GM21381 (cell line): ENCODE data around the gene RTP5.

Experiments used
- ATAC-seq: cut with Tn5 transposase; IDR thresholded peaks from one replicate; pipeline ENCODE4 v1.9.1; 2021; ENCODE audit warnings: mild to moderate bottlenecking, moderate library complexity; ENCODE audit not compliant: unreplicated experiment

RTP5 gene

GRCh38 chr2:241885946-241886643 lies 16.6 kb downstream of the RTP5 start:
- ATAC-seq: no peak

DNA sequence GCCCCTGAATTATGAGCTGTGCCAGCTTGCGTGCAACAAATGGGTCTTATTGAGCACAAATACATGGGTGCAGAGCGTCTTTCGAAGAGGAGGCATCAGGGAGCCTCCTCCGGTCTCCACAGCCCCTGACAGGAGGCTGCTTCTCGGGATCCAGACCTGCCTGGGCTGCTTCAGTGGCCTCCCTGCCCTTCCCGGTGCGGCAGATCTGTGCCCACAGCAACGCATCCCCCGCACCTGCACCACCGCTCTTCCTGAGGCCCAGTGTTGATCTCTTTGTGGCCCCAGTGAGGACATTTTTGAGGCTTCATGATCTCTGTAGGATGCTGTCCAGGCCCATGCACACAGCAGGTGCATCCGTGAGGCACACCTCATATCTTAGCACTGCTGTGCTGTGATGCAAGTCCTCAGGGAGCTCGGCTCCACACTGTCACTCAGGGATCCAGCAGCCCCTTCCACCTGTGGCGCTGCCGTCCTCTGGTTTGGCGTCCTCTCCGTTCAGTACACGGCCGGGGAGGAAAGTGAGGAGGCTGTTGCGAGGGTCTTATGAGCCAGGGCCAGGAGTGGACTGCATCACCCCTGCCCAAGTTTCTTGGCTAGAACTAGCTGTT lies 17.4 kb downstream of the RTP5 start:
- ATAC-seq: no peak

GRCh38 chr2:241887806-241888522 lies 18.4 kb downstream of the RTP5 start:
- no peak for ATAC-seq

GRCh38 chr2:241888641-241889040 lies 19.1 kb downstream of the RTP5 start:
- ATAC-seq: no peak

DNA sequence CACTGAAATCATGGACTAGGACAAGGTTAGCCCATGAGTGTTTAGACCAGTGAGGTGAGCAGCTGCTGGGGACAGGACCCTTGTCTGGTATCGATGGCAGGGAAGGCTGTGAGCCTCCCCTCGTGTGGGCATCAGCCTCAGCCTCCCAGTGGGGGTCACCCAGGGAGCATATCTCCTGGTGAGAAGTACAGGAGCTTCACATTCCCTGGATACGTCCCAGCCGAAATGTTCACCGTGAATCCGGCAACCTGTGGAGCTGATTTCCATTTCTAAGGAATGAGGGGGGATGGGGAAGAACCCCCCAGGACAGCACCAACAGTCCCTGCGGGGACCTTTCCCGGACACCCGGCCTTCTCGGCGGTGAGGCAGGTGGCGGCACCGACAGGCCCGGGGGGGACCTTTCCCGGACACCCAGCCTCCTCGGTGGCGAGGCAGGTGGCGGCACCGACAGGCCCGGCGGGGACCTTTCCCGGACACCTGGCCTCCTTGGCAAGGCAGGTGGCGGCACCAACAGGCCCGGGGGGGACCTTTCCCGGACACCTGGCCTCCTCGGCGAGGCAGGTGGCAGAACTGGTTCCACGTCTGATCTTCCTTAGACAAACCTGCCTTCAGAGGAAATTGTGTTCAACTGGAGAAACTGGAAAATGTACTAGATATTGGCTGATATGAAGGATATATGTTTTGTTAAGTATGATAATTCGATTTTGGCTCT lies 21.2 kb downstream of the RTP5 start:
- ATAC-seq: no peak

DNA sequence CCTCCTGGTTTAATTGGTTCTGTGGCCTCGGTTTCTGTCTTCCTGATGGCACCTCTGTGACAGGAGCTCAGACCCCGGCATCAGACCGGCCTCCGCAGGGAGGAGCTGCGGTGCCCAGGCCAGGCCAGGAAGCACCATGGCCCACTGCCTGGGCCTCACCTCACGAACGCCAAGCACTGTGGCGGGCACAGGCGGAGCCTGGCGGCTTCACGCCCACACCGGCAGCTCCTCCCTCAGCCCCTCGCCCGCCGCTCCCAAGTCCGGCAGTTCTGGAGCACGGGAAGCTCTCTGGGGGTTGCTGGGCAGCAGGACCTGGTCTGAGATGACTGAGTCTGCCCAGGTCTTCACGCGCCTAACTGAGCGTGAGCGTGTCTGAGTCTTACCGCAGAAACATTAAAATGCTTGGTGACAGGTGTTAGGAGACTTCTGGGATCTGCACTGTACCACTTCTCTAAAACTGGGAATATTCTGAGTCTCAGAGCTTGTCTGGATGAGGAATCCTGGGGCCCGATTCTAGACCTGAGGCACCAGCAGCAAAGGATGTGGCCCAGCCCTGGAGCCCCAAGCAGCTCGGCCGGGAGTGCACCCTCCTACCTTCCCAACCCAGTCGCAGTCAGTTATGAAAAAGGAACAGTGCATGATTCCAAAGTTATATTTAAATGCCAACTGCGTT lies 21.9 kb downstream of the RTP5 start:
- no peak for ATAC-seq

- no peak for ATAC-seq
Measured at GRCh38 chr2:241891988-241892298, 22.4 kb downstream of the RTP5 start.

DNA sequence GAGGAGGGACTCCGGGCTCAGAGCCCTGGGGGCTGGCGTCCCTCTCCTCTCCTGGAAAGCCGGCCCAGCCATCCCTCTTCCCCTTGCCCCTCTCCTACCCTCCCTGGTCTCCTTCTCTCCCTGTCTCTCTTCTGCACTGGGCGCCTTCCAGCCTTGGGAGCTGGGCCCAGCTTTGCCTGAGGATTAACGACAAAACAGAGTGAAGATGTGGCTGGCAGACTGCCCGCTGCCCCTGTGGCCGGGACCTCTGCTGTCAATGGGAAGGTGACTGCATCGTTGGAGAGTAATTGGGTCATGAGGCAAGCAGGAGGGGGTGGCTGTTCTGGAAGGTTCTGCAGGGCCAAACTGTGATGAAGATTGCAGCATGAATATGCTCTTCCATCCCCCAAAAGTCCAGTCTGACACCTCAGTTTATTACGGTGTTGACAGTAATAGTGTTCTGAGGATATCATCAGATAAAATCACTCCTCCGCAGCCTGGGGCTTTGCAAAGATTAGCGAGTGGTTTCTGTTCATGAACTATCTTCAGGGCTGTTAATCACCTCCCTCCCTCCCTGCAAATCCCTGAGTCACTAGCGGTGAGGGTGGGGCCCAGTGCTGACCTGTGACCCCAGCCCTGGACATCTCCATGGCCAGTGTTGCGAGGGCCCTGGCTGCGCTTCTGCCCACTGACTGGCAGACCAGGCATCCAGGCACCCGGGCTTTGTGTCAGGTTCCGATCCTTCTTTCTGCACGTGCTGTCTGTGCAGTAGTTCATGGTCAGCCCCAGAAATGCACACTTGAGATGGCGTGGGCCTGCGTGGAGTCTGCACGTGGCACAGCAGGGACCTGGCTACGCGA lies 23.0 kb downstream of the RTP5 start:
- ATAC-seq: no peak

GRCh38 chr2:241893265-241893664 lies 23.7 kb downstream of the RTP5 start:
- no peak for ATAC-seq

DNA sequence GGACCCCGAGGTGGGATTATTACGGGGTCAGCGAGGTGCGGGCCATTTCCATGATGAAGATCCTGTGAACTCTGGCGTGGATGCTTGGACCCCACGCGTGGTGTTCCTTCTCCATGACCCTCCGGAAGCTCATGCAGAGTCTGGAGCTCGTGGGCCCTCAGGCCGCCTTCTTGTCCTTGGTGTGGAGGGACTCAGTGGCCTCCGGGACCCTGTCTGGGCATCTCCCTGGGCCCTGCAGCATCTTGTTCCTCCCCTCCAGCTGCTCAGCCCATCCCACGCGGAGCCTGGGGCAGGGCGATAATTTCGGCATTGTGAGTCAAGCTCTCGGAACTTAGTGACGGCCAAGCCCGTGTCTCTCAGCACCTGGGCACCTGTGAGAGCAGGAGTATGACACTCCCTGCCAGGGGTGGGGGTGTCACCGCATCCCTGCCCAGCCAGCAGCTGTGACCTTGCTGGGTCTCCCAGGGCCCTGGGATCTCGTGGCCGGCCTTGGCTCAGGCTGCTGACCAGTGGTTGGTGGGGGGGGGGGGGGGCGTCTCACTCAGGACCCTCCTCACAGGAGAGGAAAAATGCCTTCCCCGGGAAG lies 24.6 kb downstream of the RTP5 start:
- no peak for ATAC-seq

GRCh38 chr2:241894681-241895426 lies 25.3 kb downstream of the RTP5 start:
- no peak for ATAC-seq

DNA sequence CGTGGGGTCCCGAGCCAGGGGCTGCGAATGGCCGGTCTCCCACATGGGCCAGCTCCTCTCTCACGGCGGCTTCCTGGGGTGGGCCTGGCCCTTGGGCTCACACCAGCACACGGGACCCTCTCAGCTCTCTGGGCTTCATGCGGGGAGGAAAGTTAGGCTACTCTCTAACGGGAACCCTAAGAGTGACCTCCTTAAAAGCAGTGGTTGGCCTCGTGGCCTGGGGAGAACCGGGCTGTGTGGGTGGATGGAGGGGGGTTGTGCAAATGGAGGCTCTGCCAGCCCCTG lies 25.8 kb downstream of the RTP5 start:
- ATAC-seq: no peak

DNA sequence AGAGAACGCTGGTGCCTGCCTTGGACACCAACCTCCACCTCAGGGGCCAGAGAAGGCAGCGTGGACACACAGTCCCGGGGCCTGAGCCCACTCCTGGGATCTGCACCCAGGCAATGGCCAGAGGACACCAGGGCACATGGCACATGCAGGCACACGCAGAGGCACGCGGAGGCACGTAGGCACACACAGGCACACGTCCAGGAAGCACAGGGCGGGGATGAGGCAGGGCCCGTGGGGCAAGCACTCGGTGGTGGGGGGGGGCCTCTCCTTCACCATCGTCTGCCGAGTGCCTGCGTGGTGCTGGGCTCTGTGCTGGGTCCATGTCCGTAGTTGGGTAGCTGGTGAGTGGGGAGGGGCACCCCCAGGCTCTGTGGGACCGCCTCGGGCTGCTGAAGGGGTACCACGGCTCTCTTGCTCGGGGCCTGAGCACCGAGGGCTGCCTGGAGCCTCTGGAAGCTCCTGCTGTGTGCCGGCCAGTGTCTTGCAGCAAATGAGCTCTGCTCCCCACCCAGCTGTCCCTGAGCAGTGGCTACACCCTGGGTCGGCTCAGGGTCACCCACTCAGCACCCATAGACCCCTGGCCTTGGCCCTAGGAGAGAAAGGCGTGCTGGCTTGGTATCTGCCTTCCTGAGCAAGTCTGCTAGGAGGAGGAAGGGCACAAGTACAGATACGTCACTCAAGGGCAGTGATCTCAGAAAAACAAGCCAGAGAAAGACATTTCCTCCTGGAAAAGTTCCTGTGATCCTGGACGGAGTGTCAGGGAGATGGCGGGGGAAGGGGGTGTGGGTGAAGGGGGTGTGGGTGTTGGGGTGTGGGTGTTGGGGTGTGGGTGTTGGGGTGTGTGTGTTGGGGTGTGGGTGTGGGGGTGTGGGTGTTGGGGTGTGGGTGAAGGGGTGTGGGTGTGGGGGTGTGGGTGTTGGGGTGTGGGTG lies 26.4 kb downstream of the RTP5 start:
- ATAC-seq: no peak

DNA sequence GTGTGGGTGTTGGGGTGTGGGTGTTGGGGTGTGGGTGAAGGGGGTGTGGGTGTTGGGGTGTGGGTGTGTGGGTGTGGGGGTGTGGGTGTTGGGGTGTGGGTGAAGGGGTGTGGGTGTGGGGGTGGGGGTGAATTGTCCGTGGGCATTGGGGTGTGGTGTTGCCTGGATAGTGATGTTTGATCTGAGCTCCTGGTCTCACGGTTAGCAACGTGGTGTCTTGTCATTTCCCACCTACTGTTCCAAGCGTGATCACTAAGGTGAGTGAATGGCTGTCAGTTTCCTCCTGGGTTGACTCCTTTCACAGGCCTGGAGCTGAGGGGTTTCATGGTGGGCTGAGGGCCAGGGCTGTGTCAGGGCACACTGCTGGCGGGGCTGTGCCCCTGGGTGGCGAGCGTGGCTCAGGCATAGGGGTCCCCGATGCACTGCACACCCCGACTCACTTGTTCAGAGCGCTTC lies 27.2 kb downstream of the RTP5 start:
- ATAC-seq: no peak

DNA sequence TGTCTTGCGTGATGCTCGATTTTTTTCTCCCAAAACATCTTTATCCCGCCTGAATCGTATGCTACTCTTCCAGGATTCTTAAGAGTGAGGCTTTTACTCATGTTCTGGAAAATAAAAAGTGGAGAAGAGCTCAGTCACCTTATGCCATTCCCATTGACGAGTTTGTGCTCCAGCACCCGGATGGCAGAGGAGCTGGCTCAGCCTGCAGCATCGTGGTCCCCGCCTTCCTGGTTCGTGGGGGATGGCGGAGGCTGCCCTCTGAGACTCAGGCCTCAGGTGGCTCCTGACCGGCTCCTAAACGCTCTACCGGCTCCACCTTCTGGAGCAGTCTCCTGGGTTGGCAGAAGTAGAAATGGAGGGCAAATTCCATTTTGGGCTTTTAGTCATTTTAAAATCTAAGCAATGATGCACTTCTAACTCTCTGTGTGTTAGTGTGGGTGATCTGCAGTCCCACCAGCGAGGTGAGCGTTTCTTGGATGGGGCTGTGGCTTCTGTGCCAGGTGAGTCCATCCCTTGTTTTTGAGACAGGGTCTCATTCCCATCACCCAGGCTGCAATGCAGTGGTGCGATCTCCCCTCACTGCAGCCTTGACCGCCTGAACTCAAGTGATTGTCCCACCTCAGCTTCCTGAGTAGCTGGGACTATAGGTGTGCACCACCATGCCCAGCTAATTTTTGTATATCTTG lies 27.8 kb downstream of the RTP5 start:
- no peak for ATAC-seq

- ATAC-seq: no peak
Measured at GRCh38 chr2:241898463-241899270, 29.1 kb downstream of the RTP5 start.
